K562 (cell line): ENCODE data around the gene COL1A1. TPM values are rescaled to one million over a fixed set of nuclear protein-coding genes. Genes with fewer than 3 reads are reported as not detected.

Experiments
- BACH1 ChIP-seq: fragments of 200-800 bp; sonication (Bioruptor generic); IDR thresholded peaks from 2 replicates; pipeline ENCODE4 v1.6.1; 2016; ENCODE audit warnings: missing genetic modification characterization, missing compliant biosample characterization
- E2F6 ChIP-seq, 2 experiments: IDR thresholded peaks; 2 replicates each; pipeline ENCODE4 v1.6.1; 2011; ENCODE audit warnings: borderline replicate concordance in 1 of 2, control low read depth in 1 of 2, low read depth in 1 of 2, low read length in 1 of 2, mild to moderate bottlenecking in 1 of 2, mixed read lengths in 1 of 2, moderate library complexity in 1 of 2; ENCODE audit not compliant: insufficient read depth in 1 of 2, insufficient read length in 1 of 2, poor library complexity in 1 of 2, severe bottlenecking in 1 of 2; ENCODE audit errors: extremely low read depth in 1 of 2
- PATZ1 ChIP-seq: fragments of 250-450 bp; sonication (Bioruptor Pico); IDR thresholded peaks from 2 replicates; pipeline ENCODE4 v1.5.0; 2020; ENCODE audit warnings: mild to moderate bottlenecking, borderline replicate concordance
- POLR3G ChIP-seq: IDR thresholded peaks from 2 replicates; pipeline ENCODE4 v1.6.1; 2011; ENCODE audit not compliant: insufficient read length, insufficient replicate concordance; ENCODE audit errors: extremely low read depth
- PTRF ChIP-seq: fragments of 450-650 bp; IDR thresholded peaks from 2 replicates; pipeline ENCODE4 v1.6.1; 2016; ENCODE audit warnings: mild to moderate bottlenecking, missing genetic modification characterization, missing compliant biosample characterization
- SOX6 ChIP-seq: fragments of 450-650 bp; IDR thresholded peaks from 2 replicates; pipeline ENCODE4 v1.6.1; 2014; ENCODE audit warnings: mild to moderate bottlenecking
- U2AF1 ChIP-seq: fragments of 200-400 bp; formaldehyde crosslinking; optimal IDR thresholded peaks from 2 replicates; pipeline ENCODE3; 2017; ENCODE audit warnings: mild to moderate bottlenecking, low read depth, low read length, moderate library complexity
- ZBTB8A ChIP-seq: fragments of 450-650 bp; IDR thresholded peaks from 2 replicates; pipeline ENCODE4 v1.6.1; 2018; ENCODE audit warnings: mild to moderate bottlenecking, moderate library complexity; ENCODE audit not compliant: partially characterized antibody
- ZNF77 ChIP-seq: fragments of 250-450 bp; sonication (Bioruptor Pico); IDR thresholded peaks from 2 replicates; pipeline ENCODE4 v1.5.0; 2020
- polyA plus RNA-seq, 8 experiments: library from polyadenylated mRNA; depleted of rRNA in 4 of 8; stranded (reverse) in 5 of 8; unstranded in 3 of 8; fragments of >200 nt; fragmentation: Nextera tagmentation in 2 of 8; fragmentation: Illumina TruSeq in 1 of 8; extraction: Ambion mirVana in 2 of 8; extraction: Trizol in 1 of 8; gene quantifications; 2 replicates each; pipeline versions ENCODE4 v1.2.1 to v1.2.3, GENCODE V29; 2011 to 2014; ENCODE audit warnings: inconsistent platforms in 1 of 8, missing spikeins in 1 of 8
- total RNA-seq, 7 experiments: library from RNA; depleted of rRNA in 6 of 7; stranded (reverse); fragments of >200 nt in 6 of 7; fragmentation: Illumina TruSeq in 2 of 7; extraction: Trizol in 2 of 7; gene quantifications; 2 replicates each; pipeline versions ENCODE4 v1.2.1 to v1.2.3, GENCODE V29; 2011 to 2021; ENCODE audit warnings: low replicate concordance in 1 of 7
- TF ChIP-seq, protein P1 (sequence below): fragments of 200-600 bp; sonication (generic); IDR thresholded peaks from one replicate; pipeline ENCODE4 v1.6.1; 2012; ENCODE audit warnings: mild to moderate bottlenecking, low read depth, low read length, inconsistent platforms

Gene COL1A1
- total and polyA plus RNA-seq, 9 of the 15 experiments (the other 6 are each of a cell fraction or from before 2014, with no cell fraction given), result 0.04 to 3.4 (median 0.18) TPM

DNA sequence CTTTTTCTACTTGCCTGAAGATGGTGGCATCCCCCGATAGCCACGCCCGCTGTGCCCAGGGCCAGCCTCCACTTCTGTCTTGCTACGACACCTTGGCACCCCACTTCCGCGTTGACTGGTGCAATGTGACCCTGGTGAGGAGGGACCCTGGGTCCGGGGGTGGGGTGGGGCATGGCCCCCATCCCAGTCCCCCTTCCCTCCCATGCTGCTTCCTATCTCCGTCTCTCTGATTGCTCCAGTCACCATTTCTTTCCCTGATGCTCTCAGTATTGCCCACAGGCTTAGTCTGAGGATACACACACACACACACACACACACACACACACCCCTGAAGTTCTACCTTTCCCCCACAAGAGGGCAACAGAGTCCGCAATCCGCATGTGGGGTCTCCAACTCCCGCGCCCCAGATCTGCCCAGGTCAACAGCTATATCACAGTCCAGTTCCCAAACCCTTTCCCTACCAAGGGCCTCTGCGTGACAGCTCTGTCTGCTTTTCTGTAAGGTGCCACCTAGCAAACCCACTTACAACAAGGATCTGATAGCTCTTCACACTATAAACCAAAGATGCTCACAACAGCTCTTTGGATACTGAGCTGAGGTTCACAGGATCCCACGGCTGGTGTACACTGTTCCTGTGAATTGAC lies 32.2 kb downstream of the COL1A1 start (continued):
- TF ChIP-seq, protein P1, sequence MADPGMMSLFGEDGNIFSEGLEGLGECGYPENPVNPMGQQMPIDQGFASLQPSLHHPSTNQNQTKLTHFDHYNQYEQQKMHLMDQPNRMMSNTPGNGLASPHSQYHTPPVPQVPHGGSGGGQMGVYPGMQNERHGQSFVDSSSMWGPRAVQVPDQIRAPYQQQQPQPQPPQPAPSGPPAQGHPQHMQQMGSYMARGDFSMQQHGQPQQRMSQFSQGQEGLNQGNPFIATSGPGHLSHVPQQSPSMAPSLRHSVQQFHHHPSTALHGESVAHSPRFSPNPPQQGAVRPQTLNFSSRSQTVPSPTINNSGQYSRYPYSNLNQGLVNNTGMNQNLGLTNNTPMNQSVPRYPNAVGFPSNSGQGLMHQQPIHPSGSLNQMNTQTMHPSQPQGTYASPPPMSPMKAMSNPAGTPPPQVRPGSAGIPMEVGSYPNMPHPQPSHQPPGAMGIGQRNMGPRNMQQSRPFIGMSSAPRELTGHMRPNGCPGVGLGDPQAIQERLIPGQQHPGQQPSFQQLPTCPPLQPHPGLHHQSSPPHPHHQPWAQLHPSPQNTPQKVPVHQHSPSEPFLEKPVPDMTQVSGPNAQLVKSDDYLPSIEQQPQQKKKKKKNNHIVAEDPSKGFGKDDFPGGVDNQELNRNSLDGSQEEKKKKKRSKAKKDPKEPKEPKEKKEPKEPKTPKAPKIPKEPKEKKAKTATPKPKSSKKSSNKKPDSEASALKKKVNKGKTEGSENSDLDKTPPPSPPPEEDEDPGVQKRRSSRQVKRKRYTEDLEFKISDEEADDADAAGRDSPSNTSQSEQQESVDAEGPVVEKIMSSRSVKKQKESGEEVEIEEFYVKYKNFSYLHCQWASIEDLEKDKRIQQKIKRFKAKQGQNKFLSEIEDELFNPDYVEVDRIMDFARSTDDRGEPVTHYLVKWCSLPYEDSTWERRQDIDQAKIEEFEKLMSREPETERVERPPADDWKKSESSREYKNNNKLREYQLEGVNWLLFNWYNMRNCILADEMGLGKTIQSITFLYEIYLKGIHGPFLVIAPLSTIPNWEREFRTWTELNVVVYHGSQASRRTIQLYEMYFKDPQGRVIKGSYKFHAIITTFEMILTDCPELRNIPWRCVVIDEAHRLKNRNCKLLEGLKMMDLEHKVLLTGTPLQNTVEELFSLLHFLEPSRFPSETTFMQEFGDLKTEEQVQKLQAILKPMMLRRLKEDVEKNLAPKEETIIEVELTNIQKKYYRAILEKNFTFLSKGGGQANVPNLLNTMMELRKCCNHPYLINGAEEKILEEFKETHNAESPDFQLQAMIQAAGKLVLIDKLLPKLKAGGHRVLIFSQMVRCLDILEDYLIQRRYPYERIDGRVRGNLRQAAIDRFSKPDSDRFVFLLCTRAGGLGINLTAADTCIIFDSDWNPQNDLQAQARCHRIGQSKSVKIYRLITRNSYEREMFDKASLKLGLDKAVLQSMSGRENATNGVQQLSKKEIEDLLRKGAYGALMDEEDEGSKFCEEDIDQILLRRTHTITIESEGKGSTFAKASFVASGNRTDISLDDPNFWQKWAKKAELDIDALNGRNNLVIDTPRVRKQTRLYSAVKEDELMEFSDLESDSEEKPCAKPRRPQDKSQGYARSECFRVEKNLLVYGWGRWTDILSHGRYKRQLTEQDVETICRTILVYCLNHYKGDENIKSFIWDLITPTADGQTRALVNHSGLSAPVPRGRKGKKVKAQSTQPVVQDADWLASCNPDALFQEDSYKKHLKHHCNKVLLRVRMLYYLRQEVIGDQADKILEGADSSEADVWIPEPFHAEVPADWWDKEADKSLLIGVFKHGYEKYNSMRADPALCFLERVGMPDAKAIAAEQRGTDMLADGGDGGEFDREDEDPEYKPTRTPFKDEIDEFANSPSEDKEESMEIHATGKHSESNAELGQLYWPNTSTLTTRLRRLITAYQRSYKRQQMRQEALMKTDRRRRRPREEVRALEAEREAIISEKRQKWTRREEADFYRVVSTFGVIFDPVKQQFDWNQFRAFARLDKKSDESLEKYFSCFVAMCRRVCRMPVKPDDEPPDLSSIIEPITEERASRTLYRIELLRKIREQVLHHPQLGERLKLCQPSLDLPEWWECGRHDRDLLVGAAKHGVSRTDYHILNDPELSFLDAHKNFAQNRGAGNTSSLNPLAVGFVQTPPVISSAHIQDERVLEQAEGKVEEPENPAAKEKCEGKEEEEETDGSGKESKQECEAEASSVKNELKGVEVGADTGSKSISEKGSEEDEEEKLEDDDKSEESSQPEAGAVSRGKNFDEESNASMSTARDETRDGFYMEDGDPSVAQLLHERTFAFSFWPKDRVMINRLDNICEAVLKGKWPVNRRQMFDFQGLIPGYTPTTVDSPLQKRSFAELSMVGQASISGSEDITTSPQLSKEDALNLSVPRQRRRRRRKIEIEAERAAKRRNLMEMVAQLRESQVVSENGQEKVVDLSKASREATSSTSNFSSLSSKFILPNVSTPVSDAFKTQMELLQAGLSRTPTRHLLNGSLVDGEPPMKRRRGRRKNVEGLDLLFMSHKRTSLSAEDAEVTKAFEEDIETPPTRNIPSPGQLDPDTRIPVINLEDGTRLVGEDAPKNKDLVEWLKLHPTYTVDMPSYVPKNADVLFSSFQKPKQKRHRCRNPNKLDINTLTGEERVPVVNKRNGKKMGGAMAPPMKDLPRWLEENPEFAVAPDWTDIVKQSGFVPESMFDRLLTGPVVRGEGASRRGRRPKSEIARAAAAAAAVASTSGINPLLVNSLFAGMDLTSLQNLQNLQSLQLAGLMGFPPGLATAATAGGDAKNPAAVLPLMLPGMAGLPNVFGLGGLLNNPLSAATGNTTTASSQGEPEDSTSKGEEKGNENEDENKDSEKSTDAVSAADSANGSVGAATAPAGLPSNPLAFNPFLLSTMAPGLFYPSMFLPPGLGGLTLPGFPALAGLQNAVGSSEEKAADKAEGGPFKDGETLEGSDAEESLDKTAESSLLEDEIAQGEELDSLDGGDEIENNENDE, result no peak
- TF ChIP-seq ZNF77 (no peak), POLR3G (no peak), ZBTB8A (no peak), E2F6 (IDR thresholded peaks at IDR 0.05; ENCODE audit: borderline replicate concordance in 1 of 2, extremely low read depth in 1 of 2, insufficient read depth in 1 of 2, insufficient read length in 1 of 2, low read depth in 1 of 2, low read length in 1 of 2, poor library complexity in 1 of 2, severe bottlenecking in 1 of 2) (no peak), U2AF1 (no peak), PATZ1 (CRISPR knock-in tag) (no peak), SOX6 (no peak), PTRF (tag) (no peak), BACH1 (tag) (no peak)
